GM06990 (cell line): ENCODE measurements around the gene SYNGR2.

Source experiments
- DNase-seq: peaks from one replicate; pipeline ENCODE4 v3.0.0-alpha.2; 2011; ENCODE audit not compliant: insufficient read length; ENCODE audit errors: extremely low read depth
- H3K27me3 ChIP-seq: replicated peaks from 2 replicates; pipeline ENCODE4 v1.6.0; 2011; ENCODE audit warnings: low read length; ENCODE audit not compliant: control insufficient read depth, insufficient read depth
- H3K36me3 ChIP-seq: 2 replicates; pipeline ENCODE4 v1.5.1; 2011; ENCODE audit warnings: low read length; ENCODE audit not compliant: control insufficient read depth, insufficient read depth
- H3K4me3 ChIP-seq: replicated peaks from 2 replicates; pipeline ENCODE4 v1.5.1; 2011; ENCODE audit warnings: low read depth, mild to moderate bottlenecking, control low read depth, low read length
- CTCF ChIP-seq: IDR thresholded peaks from 2 replicates; pipeline ENCODE4 v1.5.1; 2011; ENCODE audit warnings: low read length, control low read depth, mild to moderate bottlenecking, inconsistent platforms; ENCODE audit not compliant: insufficient read depth, poor library complexity, severe bottlenecking

The SYNGR2 gene

GRCh38 chr17:78208486-78208885, 40.1 kb downstream of the SYNGR2 start:
- no peaks in the 10 kb centered on the region for H3K27me3 ChIP-seq
- peaks cover 12% of the 10 kb centered on the region for H3K36me3 ChIP-seq
- H3K4me3 ChIP-seq, result no peak overlapping the region
- DNase-seq, result no peak
- no peak for TF ChIP-seq CTCF

- no peak overlapping the region for H3K4me3 ChIP-seq
- peaks cover 6% of the 10 kb centered on the region for H3K36me3 ChIP-seq
- H3K27me3 ChIP-seq, result no peaks in the 10 kb centered on the region
- DNase-seq, result no peak
- TF ChIP-seq CTCF, result no peak
Measured at GRCh38 chr17:78210111-78210510, 41.7 kb downstream of the SYNGR2 start.

GRCh38 chr17:78211032-78211431, 42.7 kb downstream of the SYNGR2 start:
- DNase-seq, result no peak
- Histone ChIP-seq H3K36me3 (no peaks in the 10 kb centered on the region; the same call in 1 of the 2 replicates), H3K4me3 (no peak overlapping the region), H3K27me3 (no peaks in the 10 kb centered on the region)
- no peak for TF ChIP-seq CTCF

- DNase-seq, result peak; percentile 89
- no peak for TF ChIP-seq CTCF
- H3K4me3 ChIP-seq, result peak within 1 kb of the TSS; percentile 93
- H3K27me3 ChIP-seq, result no peaks in the 10 kb centered on the region
- H3K36me3 ChIP-seq, result peaks cover 1% of the 10 kb centered on the region; the same call in 1 of the 2 replicates
Measured at GRCh38 chr17:78214016-78214705, 45.8 kb downstream of the SYNGR2 start, which contains the start of gene BIRC5. Gene BIRC5, plus strand, starts transcription at chr17:78214253. Its CDS starts 64 bp downstream, at chr17:78214317.

- TF ChIP-seq CTCF, result no peak
- peaks cover 4% of the 10 kb centered on the region for H3K36me3 ChIP-seq
- no peak for DNase-seq
Measured at GRCh38 chr17:78214706-78215061, 46.3 kb downstream of the SYNGR2 start.

More at GRCh38 chr17:78214706-78215061, 46.3 kb downstream of the SYNGR2 start:
- Histone ChIP-seq H3K27me3 (no peaks in the 10 kb centered on the region), H3K4me3 (peak overlapping the region; percentile 93)
